Activated T-cell treated with anti-CD3 and anti-CD28 coated beads for 4 hours (primary cell): ENCODE data around the gene RGS7.
"Not testable (repeated sequence)": the region's sequence is repeated elsewhere in the genome, so short reads cannot be mapped to it uniquely, and the experiment has no call there.

Experiments
- DNase-seq: peaks from one replicate; pipeline ENCODE4 v3.0.0-alpha.2; 2020

The RGS7 gene

DNA sequence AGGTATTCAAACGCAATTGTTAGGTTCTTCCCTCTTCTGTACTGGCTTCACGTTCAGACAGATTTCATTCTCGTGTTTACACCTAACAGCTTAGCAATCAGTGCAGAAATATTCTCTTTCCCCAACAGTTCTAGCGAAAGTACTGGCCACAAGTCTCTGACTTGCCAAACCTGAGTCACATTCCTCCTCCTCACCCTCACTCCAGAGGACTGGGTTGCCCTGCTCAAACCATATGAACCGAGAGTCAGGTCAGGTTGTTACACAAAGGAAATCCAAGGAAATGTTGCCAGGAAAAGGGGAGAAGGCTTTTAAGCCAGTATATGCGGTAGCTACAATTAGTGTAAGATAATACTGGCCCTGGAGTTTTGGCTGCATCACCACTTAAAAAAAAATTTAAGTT is 282.5 kb downstream of the RGS7 start:
- DNase-seq: no peak

DNA sequence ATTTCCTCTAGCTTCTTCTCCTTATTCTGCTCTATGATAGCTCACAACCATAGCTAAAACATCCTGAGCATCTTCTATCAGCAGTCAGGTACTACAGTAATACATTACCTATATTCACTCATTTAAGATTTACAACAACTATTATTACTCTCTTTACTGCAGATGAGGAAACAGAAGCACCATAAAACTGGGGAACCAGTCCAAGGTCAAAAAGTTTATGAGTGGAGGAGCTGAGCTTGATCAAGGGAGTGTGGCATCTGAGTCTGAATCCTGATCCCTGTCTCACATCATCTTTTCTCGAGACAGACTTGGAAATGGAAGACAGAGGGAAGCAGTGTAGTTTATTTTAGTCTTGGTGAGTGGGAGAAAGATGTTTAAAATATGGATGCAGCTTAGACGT is 288.6 kb downstream of the RGS7 start:
- DNase-seq: no peak

DNA sequence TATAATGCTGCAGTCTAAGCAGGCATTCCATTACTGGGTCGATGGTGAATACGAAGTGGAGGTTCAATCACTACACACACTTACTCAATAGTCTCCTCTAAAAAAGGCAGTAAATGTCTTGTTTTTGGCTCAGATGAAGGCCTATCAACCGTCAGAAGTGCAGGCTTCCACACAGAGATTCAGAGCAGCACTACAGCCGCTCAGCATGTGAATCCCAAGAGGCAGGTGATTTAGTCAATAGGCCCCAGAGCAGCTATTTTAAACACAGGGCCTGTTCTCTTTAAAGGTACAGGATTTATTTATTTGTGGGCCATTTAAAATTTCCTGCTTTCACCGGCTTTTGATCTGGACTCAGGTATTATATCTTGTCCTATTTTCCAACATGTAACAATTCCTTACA is 293.7 kb downstream of the RGS7 start:
- DNase-seq: no peak

DNA sequence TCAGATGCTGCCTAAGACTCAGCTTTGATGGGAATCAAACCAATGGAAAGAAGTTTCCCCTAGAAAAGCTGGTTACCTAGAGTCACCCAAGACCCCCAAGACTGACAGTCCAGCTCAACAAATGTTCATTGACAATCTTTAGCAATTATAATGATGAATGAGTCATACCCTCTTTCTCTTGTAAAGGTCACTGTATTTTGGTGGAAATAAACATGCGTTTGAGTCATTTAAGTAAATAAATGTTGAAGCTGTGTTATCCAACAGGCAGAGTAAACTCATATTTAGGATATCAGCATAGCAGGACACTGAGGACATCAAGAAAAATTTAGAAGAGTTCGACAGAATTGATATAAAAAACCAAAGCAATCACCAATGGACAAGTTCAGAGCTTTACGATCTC is 295.9 kb downstream of the RGS7 start:
- DNase-seq: no peak

DNA sequence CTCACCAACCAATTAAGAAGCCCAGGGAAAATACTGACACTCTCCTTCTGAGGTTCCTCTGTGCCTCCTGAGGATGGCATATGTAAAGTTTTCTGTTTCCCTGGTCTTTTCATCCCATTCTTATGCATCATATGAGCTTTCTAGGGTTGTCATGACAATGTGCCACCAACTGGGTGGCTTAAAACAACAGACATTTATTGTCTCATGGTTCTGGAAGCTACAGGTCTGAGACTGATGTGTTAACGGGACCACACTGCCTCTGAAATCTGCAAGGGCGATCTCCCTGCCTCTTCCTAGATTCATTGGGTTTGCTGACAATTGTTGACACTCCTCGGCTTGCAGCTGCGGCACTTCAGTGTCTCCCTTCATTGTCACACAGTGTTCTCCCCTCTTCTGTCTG is 308.4 kb downstream of the RGS7 start:
- no peak for DNase-seq

DNA sequence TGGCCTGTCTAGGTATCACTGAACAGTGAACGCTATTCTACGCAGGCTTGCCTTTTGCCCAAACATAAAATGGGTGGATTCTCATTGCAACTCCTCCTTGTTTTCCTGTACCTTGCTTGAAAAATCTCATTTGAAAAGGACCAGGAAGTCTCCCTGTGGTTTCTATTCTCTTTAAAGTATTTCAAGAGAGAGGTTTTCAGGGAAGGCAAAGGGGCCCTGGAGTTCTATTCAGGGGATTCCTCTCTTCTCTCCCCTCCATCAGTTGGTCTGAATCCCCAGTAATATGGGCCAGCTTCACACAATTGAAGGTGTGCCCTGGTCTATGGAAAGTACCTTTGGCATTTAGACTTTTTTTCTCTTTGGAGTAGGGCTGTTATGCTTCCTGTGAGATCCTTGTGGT is 311.3 kb downstream of the RGS7 start:
- no peak for DNase-seq

DNA sequence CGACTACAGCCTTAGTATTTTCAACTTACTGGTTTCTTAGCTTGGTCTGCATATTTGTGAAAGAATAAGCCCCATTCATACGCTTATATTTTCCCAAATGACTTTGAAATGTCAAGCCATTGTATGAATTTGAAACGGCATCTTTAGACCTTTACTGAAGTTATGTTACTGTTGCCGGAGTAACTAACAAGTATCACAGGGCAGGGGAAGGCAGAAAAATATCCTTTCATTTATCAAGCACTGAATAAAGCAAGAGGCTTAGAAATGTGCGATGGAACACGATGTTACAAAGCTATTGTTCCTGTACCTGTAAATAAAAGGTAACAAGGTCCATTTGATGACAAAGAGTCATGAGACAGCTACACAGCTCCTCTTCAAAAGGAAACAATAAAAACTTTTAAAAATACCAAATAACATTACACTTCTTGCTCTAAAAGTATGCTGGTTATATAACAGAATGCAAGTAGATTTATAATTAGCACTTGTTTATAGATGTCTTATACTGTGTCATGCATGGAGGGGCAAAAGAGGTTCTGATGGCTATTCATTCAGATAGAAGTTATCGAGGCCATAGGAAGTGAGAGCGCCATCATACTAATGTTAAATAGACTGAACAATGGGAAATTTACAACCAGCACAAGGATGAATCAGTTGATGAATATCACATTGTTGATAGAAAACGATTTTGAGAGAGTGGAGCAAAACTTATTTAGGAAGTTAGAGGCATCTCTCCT is 322.6 kb downstream of the RGS7 start:
- no peak for DNase-seq

DNA sequence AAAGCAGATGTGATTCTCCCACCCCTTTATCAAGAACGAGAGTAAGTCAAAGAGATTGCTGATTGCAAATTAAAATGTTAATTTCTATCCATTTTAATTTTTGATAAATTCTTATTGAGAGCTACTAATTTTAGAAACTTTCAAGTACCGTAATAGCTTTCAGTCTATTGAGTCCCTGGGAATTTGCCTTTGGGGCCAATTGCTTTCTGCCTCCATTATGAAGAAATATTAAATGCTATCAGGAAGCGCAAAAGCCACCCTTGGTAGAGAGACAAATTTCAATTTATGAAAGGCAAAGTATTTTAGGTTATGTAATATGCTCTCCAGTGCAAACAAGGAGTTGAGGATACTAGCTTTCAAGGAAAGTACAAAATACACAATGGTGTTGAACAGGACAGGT is 332.2 kb downstream of the RGS7 start:
- DNase-seq: no peak

DNA sequence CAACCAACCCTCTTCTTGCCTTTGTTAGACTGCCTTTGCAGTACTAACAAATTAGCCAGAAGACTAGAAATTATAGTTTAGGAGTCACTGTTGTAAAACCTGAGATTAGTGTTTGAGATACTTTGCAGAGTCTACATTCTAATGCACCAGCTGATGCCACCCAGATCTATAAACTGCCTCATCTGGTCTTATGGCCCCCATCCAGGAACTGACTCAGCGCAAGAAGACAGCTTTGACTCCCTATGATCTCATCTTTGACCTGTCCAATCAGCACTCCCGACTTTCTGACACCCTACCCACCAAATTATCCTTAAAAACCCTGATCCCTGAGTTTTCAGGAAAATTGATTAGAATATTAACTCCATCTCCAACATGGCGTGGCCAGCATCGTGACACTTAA is 334.6 kb downstream of the RGS7 start:
- no peak for DNase-seq

DNA sequence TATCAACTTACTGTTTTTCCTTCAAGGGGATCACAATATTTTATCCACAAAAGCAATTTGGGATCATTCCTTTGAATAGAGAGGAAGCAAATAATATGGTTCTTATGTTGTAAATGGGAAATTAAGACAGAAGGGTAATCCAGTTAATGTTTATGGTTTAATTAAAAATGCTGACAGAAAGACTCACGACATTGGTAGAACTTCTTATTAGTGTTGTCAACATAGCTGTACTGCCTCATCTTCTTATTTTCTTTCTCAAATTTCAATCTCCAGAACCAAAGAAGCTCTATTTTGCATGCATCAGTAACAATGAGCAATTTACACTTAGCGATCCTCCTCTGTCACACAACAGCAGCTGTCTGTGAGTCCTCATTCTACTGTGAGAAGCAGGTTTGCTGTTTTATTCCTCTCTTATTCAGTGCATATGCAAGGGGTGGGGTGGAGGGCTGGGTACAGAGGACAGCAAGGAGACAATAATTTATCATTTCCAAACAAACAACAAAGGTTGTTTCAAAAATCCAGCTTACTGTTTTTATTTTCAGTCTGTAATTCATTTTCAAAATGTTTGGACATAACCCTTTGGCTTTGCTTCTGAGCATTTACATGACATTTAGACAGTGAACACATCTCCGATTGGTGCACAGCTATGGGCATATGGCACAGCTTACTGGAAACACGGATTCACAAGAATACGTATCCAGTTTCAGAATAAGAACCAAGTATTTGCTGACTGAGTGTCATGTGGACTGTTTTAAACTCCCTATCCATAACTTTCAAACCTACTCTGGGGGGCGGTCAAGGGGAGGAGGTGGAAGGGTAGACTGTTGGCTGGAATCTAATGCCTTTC is 335.9 kb downstream of the RGS7 start:
- DNase-seq: no peak

DNA sequence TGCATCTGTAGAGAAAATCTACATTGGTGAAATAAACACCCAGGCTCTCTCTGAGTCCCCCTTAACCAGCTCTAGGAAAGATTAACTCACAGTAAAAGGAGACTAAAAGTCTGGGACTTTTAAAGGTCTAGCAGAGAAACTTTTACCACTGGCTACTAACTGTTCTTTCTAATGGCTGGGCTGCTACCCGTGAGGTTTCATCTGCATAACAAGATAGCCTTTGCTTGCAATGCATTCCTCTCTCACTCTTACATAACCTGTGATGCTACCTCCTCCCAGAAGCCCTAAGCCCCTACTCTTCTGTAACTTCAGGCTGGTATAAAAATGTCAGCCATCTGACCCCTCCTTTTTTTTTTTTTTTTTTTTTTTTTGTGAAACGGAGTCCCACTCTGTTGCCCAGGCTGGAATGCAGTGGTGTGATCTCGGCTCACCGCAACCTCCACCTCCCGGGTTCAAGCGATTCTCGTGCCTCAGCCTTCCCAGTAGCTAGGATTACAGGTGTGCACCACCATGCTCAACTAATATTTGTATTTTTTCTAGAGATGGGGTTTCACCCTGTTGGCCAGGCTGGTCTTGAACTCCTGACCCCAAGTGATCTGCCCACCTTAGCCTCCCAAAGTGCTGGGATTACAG is 344.2 kb downstream of the RGS7 start:
- no peak for DNase-seq

DNA sequence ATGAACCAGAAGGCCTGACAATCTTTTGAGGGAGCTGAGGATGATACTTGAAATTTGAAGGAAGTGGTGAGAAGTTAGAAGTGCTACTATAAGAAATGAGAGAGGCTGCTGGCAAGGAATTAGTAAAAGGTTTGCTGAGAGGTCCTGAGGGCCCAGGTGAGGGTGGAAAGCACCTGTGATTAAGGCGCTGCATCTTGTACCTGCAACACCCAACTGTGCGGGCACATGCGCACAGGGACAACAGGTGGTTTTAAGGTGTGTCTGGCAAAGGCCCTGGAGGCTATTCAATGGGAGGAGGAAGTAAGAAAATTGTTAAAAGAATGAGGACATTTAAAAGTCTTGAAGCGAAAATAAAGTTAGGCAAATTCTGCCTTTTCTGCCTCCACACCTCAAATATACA is 349.3 kb downstream of the RGS7 start:
- no peak for DNase-seq

DNA sequence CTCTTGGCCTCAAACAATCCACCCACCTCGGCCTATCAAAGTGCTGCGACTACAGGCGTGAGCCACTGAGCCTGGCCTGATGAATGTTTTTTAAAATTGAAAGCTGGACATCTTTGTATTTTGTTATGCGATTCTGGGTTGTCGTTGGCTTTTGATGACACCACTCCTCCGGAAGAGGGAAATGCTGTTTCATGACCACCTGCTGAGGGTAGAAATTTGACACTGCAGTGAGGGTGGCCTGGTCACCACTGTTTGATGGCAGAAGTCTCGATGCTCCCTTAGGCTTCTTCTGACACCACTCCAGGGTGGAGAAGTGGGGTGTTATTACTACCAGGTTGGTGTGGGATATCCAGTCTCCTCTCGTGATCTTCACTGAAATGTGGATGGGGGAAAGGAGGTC is 357.2 kb downstream of the RGS7 start:
- no peak for DNase-seq

DNA sequence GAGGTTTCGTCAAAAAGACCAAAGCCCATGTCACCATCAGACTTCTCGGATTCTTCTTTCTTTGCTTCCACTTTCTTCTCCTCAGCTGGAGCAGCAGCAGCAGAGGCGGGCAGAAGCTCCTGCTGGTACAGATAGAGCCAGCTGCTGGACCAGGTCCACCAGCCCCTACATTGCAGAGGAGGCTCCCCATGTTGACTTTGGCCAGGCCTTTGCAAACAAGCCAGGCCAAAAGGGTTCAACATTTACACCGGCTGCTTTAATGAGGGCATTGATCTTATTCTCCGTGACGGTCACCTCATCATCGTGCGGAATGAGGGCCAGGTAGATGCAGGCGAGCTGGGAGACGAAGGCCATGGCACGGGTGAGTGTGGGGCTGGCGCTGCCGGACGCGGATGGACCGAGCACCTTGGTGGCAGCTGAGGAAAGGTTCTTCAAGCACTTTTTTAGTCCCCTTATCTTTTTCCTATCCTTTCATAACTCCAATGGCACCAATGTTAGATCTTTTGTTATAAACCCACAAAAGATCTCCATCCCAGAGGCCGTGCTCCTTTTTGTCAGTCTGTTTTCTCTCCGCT is 358.5 kb downstream of the RGS7 start:
- DNase-seq: no peak

DNA sequence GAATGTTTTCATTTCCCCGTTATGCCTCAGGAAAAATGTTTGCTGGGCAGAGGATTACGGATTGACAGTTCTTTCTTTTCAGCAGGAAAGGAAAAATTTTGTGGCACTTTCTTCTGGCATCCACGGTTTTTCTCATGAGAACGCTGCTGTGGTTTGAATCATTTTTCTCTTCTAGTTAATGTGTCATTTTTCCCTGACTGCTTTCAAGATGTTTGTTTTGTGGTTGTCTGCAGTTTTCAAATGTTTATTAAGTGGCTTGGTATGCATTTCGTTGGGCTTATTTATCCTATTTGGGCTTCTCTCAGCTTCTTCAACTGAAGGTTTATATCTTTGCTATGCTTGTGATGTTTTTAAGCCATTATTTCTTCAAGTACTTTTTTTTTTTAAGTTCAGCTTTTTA is 359.0 kb downstream of the RGS7 start:
- DNase-seq: no peak

DNA sequence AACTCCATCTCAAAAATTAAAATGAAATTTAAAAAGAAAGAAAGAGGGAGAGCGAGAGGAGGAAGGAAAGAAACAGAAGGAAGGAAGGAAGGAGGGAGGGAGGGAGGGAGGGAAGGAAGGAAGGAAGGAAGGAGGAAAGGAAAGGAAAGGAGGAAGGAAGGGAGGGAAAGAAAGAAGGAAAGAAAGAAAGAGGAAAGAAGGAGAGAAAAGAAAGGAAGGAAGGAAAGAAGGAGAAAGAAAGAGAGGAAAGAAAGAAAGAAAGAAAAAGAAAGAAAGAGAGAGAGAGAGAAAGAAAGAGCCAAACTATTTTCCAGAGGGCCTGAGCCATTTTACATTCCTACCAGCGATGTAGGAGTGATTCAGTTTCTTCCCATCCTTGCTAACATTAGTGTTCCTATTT is 364.0 kb downstream of the RGS7 start:
- no peak for DNase-seq

DNA sequence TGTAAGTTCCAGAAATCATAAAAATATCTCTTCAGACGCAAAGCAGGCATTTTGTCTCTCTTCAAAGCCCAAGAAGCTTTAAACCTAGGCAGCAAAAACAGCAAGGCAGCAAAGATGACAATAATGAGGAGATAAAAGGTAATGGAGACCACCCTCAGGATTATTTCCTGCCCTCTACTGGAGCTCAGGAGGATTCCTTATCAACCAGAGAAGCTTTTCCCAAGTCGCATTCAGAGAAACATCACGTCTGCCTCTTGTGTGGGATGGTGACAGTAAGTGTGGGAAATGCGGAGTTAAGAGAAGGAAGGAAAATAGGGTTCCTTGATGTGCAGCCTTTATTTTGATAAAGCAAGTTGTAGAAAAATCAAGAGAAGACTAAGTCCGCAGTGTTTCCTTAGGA is 365.8 kb downstream of the RGS7 start:
- DNase-seq: no peak

DNA sequence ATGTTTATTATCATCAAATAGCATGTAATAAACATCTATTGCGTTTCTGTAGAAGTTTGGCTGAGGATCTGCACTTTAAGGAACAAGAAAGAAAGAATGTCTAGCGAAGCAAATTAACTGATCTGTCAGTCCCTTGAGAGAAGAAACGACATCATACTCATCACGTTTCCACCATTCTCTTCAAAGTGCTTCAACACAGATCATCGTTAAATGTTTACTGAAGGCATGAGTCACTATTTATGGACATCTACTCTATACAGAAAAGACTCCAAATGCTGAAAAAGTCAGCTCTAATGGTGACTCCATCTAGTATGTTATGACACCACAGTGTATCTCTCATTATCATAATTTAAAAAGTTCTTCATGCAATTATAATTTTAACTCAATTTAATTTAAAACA is 369.1 kb downstream of the RGS7 start:
- DNase-seq: no peak

DNA sequence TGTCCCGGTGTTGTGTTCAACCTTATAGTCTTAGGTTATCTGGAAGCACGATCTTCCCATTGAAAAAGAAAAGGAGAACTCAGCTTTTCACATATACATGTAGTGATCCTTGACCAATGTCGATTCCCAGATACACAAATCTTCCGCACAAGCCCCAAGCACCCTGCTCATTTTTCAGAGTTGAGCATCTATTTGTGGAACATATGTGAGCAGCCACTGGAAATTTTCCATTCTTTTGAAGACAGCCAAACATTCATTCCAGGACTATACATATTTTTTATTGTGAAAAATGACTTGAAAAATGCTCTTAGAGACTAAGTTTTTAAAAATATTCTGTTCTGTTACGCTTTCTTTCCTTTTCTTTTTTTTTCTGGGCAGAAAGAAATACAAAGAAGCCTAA is 371.9 kb downstream of the RGS7 start:
- DNase-seq: no peak

DNA sequence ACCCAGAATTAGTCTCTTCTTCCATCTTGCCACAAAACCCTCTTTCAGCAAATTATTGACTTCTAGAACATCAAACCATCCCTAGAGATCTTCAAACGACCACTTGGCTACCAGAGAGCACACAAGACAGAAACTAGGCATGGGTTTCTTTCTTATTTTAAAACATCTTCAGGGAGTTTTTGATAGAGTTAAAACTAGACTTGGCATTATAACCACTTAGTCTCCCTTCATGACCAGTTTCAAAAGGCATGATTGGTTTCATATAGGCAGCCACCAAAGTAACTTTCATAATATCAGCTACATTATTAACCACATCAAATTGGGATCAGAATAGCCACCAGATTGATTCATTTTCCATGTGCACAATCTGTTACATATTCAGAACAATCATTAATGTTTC is 376.7 kb downstream of the RGS7 start:
- no peak for DNase-seq

DNA sequence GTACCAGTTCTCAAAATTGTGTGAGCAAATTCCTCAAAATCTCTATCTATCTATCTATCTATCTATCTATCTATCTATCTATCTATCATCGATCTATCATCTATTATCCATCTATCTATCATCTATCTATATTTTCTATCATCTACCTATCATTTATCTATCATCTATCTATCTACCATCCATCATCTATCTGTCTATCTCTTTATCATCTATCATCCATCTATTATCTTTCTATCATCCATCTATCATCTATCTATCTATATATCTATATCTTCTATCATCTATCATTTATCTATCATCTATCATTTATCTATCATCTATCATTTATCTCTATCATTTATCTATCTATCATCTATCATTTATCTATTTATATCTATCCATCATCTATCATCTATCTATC is 380.3 kb downstream of the RGS7 start:
- DNase-seq: no peak

DNA sequence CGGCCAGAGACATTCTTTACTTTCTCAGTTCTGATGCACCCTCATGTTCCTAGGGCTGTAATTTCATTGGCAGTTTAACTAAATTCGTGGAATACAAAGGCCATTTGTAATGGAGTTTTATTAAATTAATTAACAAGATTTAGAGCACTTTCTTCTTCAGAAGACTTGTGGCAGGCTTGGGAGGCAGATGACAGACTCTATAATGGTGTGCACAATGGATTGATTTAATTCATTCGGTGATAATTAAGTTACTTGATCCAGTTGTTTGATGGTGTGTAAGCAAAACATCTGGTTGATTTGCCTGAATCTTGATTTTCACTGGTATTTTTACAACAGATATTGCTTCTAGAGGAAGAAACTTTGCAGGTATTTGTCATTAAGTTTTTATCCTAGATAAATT is 383.1 kb downstream of the RGS7 start:
- no peak for DNase-seq

DNA sequence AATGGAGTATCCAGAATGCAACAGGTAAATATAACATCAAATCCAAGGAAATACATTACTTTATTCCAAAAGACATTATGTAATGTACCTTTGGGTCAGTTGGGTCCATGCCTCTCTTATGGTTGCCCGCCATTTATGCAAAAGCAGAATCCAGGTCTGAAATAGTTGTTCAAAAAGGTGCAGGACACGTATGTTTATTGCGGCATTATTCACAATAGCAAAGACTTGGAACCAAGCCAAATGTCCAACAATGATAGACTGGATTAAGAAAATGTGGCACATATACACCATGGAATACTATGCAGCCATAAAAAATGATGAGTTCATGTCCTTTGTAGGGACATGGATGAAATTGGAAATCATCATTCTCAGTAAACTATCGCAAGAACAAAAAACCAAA is 384.9 kb downstream of the RGS7 start:
- DNase-seq: not testable (repeated sequence)

DNA sequence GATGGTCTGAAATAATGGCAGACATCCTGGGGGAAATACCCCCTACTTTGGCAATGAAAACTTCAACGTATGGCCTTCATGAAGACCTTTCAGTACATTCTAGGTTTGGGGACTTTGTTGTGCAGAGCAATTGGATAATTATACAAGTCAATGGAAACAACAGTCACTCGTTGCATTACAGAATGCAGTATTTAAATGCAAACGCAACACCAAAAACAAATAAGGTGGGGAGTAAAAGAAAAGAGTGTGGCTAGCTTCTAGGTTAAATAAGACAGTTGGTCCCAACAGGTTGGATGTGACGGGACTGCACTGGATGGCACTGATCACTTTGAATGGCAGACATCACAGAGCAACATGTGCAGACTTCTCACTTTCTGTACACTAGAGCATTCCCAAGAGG is 386.8 kb downstream of the RGS7 start:
- DNase-seq: no peak
